ENCODE data around the gene NT5C2.
"Not testable (repeated sequence)": the region's sequence is repeated elsewhere in the genome, so short reads cannot be mapped to it uniquely, and the experiment has no call there.

Gene NT5C2

GRCh38 chr10:103199488-103199887 lies 6.4 kb upstream of the NT5C2 start:
- no peak for DNase-seq

- DNase-seq: no peak
Observed at GRCh38 chr10:103198648-103199047, 5.6 kb upstream of the NT5C2 start.

GRCh38 chr10:103197903-103198302 lies 4.8 kb upstream of the NT5C2 start:
- no peak for DNase-seq

- DNase-seq: no peak
Observed at GRCh38 chr10:103197174-103197573, 4.1 kb upstream of the NT5C2 start.

- DNase-seq: no peak
Observed at GRCh38 chr10:103196516-103196915, 3.4 kb upstream of the NT5C2 start.

- DNase-seq: no peak
Observed at GRCh38 chr10:103193820-103194529, 903 bp upstream of the NT5C2 start.

- no peak for DNase-seq
Observed at GRCh38 chr10:103192451-103193106, 493 bp downstream of the NT5C2 start.

GRCh38 chr10:103192089-103192450 lies 1.0 kb downstream of the NT5C2 start:
- DNase-seq: no peak

GRCh38 chr10:103191198-103191597 lies 1.9 kb downstream of the NT5C2 start:
- DNase-seq: not testable (repeated sequence)

- DNase-seq: no peak
Observed at GRCh38 chr10:103188853-103189252, 4.2 kb downstream of the NT5C2 start.

GRCh38 chr10:103186128-103186527 lies 6.9 kb downstream of the NT5C2 start:
- DNase-seq: no peak

- no peak for DNase-seq
Observed at GRCh38 chr10:103184615-103185014, 8.5 kb downstream of the NT5C2 start.

GRCh38 chr10:103183991-103184451 lies 9.1 kb downstream of the NT5C2 start:
- DNase-seq: not testable (repeated sequence)

GRCh38 chr10:103181244-103181643 lies 11.8 kb downstream of the NT5C2 start:
- DNase-seq: no peak

GRCh38 chr10:103180491-103180890 lies 12.6 kb downstream of the NT5C2 start:
- DNase-seq: no peak

- no peak for DNase-seq
Observed at GRCh38 chr10:103177123-103177522, 15.9 kb downstream of the NT5C2 start.

- DNase-seq: no peak
Observed at GRCh38 chr10:103175580-103176285, 17.3 kb downstream of the NT5C2 start.

GRCh38 chr10:103174324-103174723 lies 18.7 kb downstream of the NT5C2 start:
- DNase-seq: not testable (repeated sequence)

GRCh38 chr10:103171278-103171677 lies 21.8 kb downstream of the NT5C2 start:
- DNase-seq: no peak

- no peak for DNase-seq
Observed at GRCh38 chr10:103168438-103168837, 24.6 kb downstream of the NT5C2 start.

GRCh38 chr10:103167554-103167953 lies 25.5 kb downstream of the NT5C2 start:
- not testable (repeated sequence) for DNase-seq

GRCh38 chr10:103166523-103166922 lies 26.5 kb downstream of the NT5C2 start:
- no peak for DNase-seq

GRCh38 chr10:103163766-103164403 lies 29.2 kb downstream of the NT5C2 start:
- not testable (repeated sequence) for DNase-seq
